GM12878 (cell line): ENCODE data around the gene FAR2. TPM values are rescaled to one million over a fixed set of nuclear protein-coding genes. Genes with fewer than 3 reads are reported as not detected.

Experiments
- ATAC-seq: fragments of 200-7000 bp; cut with Tn5 transposase; 3 replicates; pipeline ENCODE4 v1.9.1; 2020; ENCODE audit warnings: mild to moderate bottlenecking, moderate library complexity
- BruUV-seq: library from RNA; stranded (reverse); fragments of 400-500 nt; replicated peaks from 2 replicates; lab custom pipeline; 2021; lab: Mats Ljungman, UMichigan
- CTCF ChIA-PET: fragments of 300-600 bp; sonication (Branson Sonifier 250); formaldehyde crosslinking; extraction: SDS; loops from one replicate; lab custom pipeline; 2021; ENCODE audit warnings: inconsistent platforms; lab: Yijun Ruan, JAX
- POLR2A ChIA-PET: fragments of 350-600 bp; formaldehyde crosslinking; extraction: SDS; loops from one replicate; lab custom pipeline; 2021; ENCODE audit warnings: inconsistent platforms; lab: Charles Lee
- RAD21 ChIA-PET: fragments of 300-600 bp; sonication (Branson Sonifier 250); formaldehyde crosslinking; loops from one replicate; lab custom pipeline; 2023; ENCODE audit warnings: antibody characterized with exemption; ENCODE audit not compliant: unreplicated experiment; lab: Charles Lee
- SMC1A ChIA-PET: fragments of 300-600 bp; sonication (Branson Sonifier 250); formaldehyde crosslinking; loops from one replicate; lab custom pipeline; 2023; ENCODE audit not compliant: unreplicated experiment, uncharacterized antibody; lab: Charles Lee
- DNase-seq: peaks from one replicate; pipeline ENCODE4 v3.0.0-alpha.2; 2011; ENCODE audit warnings: low read depth, low spot score
- FAIRE-seq: peaks from 3 replicates; lab custom pipeline; 2011; peaks lifted over from hg19 to GRCh38; lab: Jason Lieb, UNC
- H2AFZ ChIP-seq: 2 replicates; pipeline ENCODE4 v1.6.0; 2011; ENCODE audit warnings: low read depth, low read length, control low read depth; ENCODE audit not compliant: control insufficient read depth
- H3K27ac ChIP-seq: 2 replicates; pipeline ENCODE4 v1.5.1; 2011; ENCODE audit warnings: control low read depth; ENCODE audit not compliant: control insufficient read depth, insufficient read depth
- H3K27me3 ChIP-seq, 2 experiments: replicated peaks in 1 of 2; 2 replicates each; pipeline versions ENCODE4 v1.6.0 to v1.6.1; 2011; ENCODE audit warnings: low read length in 1 of 2; ENCODE audit not compliant: control insufficient read depth in 2 of 2, insufficient read depth in 2 of 2
- H3K36me3 ChIP-seq, 2 experiments: 2 replicates each; pipeline ENCODE4 v1.5.1; 2011; ENCODE audit warnings: low read length in 1 of 2; ENCODE audit not compliant: control insufficient read depth in 2 of 2, insufficient read depth in 2 of 2
- H3K4me1 ChIP-seq: 2 replicates; pipeline ENCODE4 v1.6.1; 2011; ENCODE audit warnings: mild to moderate bottlenecking, low read length, moderate library complexity, mixed read lengths; ENCODE audit not compliant: control insufficient read depth, insufficient read depth
- H3K4me2 ChIP-seq: 2 replicates; pipeline ENCODE4 v1.6.0; 2011; ENCODE audit warnings: control low read depth; ENCODE audit not compliant: control insufficient read depth, insufficient read depth
- H3K4me3 ChIP-seq: fragments of 200-600 bp; sonication (generic); 2 replicates; pipeline ENCODE4 v1.5.1; 2016
- H3K79me2 ChIP-seq: 2 replicates; pipeline ENCODE4 v1.6.0; 2011; ENCODE audit warnings: low read length; ENCODE audit not compliant: control insufficient read depth, insufficient read depth
- H3K9ac ChIP-seq: 2 replicates; pipeline ENCODE4 v1.8.0; 2011; ENCODE audit warnings: low read length, control low read depth, mixed read lengths; ENCODE audit not compliant: control insufficient read depth, insufficient read depth
- H3K9me3 ChIP-seq: replicated peaks from 3 replicates; pipeline ENCODE4 v1.5.1; 2011; ENCODE audit warnings: mild to moderate bottlenecking, low read length; ENCODE audit not compliant: control insufficient read depth, insufficient read depth
- H4K20me1 ChIP-seq: 2 replicates; pipeline ENCODE4 v1.6.0; 2011; ENCODE audit not compliant: control insufficient read depth, insufficient read depth
- ATF7 ChIP-seq: fragments of 450-650 bp; IDR thresholded peaks from 2 replicates; pipeline ENCODE4 v1.6.1; 2016; ENCODE audit warnings: low read depth, mild to moderate bottlenecking
- BACH1 ChIP-seq: fragments of 450-650 bp; IDR thresholded peaks from 2 replicates; pipeline ENCODE4 v1.6.1; 2017; ENCODE audit warnings: mild to moderate bottlenecking, borderline replicate concordance
- CHD2 ChIP-seq: IDR thresholded peaks from 2 replicates; pipeline ENCODE4 v1.6.1; 2011; ENCODE audit warnings: low read depth, low read length, improper control_type of control experiment, borderline replicate concordance
- CREB1 ChIP-seq: IDR thresholded peaks from 2 replicates; pipeline ENCODE4 v1.6.1; 2012; ENCODE audit warnings: low read depth, mild to moderate bottlenecking, inconsistent platforms
- GABPA ChIP-seq: IDR thresholded peaks from 2 replicates; pipeline ENCODE4 v1.6.1; 2014; ENCODE audit warnings: antibody characterized with exemption, low read depth, mild to moderate bottlenecking, inconsistent platforms
- IKZF2 ChIP-seq, 2 experiments: fragments of 450-650 bp; IDR thresholded peaks; 2 replicates each; pipeline ENCODE4 v1.6.1; 2017; ENCODE audit warnings: mild to moderate bottlenecking in 2 of 2, moderate library complexity in 2 of 2
- LARP7 ChIP-seq: fragments of 450-650 bp; IDR thresholded peaks from 2 replicates; pipeline ENCODE4 v1.6.1; 2017; ENCODE audit warnings: mild to moderate bottlenecking
- RAD21 ChIP-seq: IDR thresholded peaks from 2 replicates; pipeline ENCODE4 v1.6.1; 2011; ENCODE audit warnings: mild to moderate bottlenecking, low read depth, low read length, moderate library complexity; ENCODE audit not compliant: insufficient read depth
- RBBP5 ChIP-seq: fragments of 200-600 bp; sonication (generic); conservative IDR thresholded peaks from 2 replicates; pipeline ENCODE4 v1.6.1; 2016
- WGBS: methylation state at CpG from one replicate; pipeline ENCODE4 v1.1.6; 2016; ENCODE audit warnings: low lambda C conversion rate; ENCODE audit not compliant: insufficient replicate concordance, insufficient coverage; ENCODE audit errors: missing lambda C conversion rate; 5-methylcytosine and 5-hydroxymethylcytosine counted together
- in situ Hi-C: fragments of 300-500 bp; cut with MboI; formaldehyde crosslinking; loops from 9 replicates; pipeline ENCODE4 v1.14.3; 2018; ENCODE audit warnings: mixed read lengths
- intact Hi-C: fragments of 100-400 bp; cut with micrococcal nuclease; formaldehyde crosslinking; loops from one replicate; pipeline ENCODE4 v1.14.2; 2022; ENCODE audit not compliant: unreplicated experiment
- polyA plus RNA-seq, 11 experiments: library from polyadenylated mRNA; depleted of rRNA in 4 of 11; unstranded in 6 of 11; stranded (reverse) in 5 of 11; fragments of >200 nt; fragmentation: Nextera tagmentation in 4 of 11; fragmentation: Illumina TruSeq in 1 of 11; extraction: Ambion mirVana in 4 of 11; extraction: Trizol in 1 of 11; gene quantifications; 1 replicate in 1 of 11; 2 replicates in 10 of 11; pipeline versions ENCODE4 v1.2.1 to v1.2.3, GENCODE V29; 2011 to 2016; ENCODE audit warnings: inconsistent platforms in 2 of 11, missing spikeins in 2 of 11, low read depth in 1 of 11
- total RNA-seq, 4 experiments: library from RNA; depleted of rRNA in 3 of 4; stranded (reverse); fragments of >200 nt in 3 of 4; fragmentation: Illumina TruSeq in 1 of 4; extraction: Trizol in 1 of 4; gene quantifications; 2 replicates each; pipeline versions ENCODE4 v1.2.1 to v1.2.3, GENCODE V29; 2013 to 2021
- TF ChIP-seq, protein P1 (sequence below): fragments of 450-650 bp; IDR thresholded peaks from 2 replicates; pipeline ENCODE4 v1.6.1; 2017; ENCODE audit warnings: mild to moderate bottlenecking, moderate library complexity
- TF ChIP-seq, protein P2 (sequence below): fragments of 450-650 bp; IDR thresholded peaks from 2 replicates; pipeline ENCODE4 v1.6.1; 2016; ENCODE audit warnings: mild to moderate bottlenecking

The FAR2 gene
- total and polyA plus RNA-seq, 10 of the 15 experiments (the other 5 are each of a cell fraction or from before 2014, with no cell fraction given) = 0.50 to 1.1 (median 0.65) TPM

DNA sequence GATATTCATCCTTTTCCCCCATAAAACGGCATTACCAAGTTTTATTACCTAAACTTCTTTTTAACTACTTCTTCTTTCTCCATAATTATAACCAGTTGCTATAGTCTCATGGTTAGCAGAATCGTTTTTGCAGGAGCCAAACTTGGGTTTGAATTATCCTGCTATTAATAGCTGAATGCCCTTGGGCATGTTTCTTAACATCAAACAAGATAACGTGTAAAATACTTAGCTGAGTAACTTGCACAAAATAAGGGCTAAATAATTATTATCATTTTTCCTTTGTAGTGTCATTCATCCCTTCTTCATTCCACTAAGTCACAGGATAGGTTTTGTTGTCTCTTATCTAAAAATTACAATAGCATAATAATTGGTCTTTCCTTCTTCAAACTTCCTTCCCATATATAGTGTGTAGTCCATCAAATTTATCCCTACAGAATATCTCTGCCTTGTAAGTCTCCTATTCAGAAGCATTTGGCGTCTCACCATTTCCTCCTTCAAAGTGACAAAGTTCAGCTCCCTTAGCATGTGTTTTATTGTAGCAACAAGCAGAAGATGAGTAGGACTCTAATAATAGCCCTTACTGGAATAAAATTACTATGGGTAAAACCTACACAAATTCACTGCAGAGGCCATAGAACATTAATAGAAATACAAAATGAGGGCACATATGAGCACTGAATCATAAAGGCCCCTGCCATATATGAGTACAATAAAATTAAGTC, 63.8 kb downstream of the FAR2 start (continued):
- TF ChIP-seq, protein P1, sequence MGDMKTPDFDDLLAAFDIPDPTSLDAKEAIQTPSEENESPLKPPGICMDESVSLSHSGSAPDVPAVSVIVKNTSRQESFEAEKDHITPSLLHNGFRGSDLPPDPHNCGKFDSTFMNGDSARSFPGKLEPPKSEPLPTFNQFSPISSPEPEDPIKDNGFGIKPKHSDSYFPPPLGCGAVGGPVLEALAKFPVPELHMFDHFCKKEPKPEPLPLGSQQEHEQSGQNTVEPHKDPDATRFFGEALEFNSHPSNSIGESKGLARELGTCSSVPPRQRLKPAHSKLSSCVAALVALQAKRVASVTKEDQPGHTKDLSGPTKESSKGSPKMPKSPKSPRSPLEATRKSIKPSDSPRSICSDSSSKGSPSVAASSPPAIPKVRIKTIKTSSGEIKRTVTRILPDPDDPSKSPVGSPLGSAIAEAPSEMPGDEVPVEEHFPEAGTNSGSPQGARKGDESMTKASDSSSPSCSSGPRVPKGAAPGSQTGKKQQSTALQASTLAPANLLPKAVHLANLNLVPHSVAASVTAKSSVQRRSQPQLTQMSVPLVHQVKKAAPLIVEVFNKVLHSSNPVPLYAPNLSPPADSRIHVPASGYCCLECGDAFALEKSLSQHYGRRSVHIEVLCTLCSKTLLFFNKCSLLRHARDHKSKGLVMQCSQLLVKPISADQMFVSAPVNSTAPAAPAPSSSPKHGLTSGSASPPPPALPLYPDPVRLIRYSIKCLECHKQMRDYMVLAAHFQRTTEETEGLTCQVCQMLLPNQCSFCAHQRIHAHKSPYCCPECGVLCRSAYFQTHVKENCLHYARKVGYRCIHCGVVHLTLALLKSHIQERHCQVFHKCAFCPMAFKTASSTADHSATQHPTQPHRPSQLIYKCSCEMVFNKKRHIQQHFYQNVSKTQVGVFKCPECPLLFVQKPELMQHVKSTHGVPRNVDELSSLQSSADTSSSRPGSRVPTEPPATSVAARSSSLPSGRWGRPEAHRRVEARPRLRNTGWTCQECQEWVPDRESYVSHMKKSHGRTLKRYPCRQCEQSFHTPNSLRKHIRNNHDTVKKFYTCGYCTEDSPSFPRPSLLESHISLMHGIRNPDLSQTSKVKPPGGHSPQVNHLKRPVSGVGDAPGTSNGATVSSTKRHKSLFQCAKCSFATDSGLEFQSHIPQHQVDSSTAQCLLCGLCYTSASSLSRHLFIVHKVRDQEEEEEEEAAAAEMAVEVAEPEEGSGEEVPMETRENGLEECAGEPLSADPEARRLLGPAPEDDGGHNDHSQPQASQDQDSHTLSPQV = no peak
- TF ChIP-seq BACH1 = no peak
- no peak for TF ChIP-seq RAD21
- no peak for TF ChIP-seq IKZF2 (IDR thresholded peaks at IDR 0.05)
- no peak for TF ChIP-seq LARP7

DNA sequence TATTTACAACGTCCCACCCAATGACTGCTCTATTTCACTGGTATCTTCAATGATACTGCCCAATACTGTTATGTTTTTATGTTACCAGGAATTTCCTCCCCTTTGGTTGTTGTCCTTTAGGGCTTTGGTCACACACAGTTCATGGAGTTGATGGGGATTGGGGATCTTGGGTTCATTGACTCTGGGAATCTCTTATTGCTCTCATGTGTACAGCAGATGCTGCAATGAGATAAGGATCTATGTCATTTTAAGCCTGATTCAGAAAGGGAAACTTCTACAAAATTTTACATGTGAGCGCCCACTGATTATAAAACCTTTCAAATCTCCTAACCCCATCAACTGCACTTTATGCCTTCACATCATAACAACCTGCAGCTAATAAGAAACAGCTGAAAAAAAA, 67.2 kb downstream of the FAR2 start:
- Histone ChIP-seq H3K4me2 (no peak overlapping the region), H3K4me1 (no peaks in the 10 kb centered on the region), H3K79me2 (no peaks in the 10 kb centered on the region), H2AFZ (no peak overlapping the region), H3K27ac (no peak overlapping the region), H3K4me3 (no peak overlapping the region), H4K20me1 (no peaks in the 10 kb centered on the region)
- 0% methylated on average over 2 of the region's 2 CpGs for WGBS
- in situ Hi-C loops = no loop called here
- ATAC-seq = no peak
- no peak for DNase-seq
- TF ChIP-seq CREB1 = no peak
- TF ChIP-seq ATF7 = no peak
- no peak for TF ChIP-seq RBBP5
- TF ChIP-seq, protein P2, sequence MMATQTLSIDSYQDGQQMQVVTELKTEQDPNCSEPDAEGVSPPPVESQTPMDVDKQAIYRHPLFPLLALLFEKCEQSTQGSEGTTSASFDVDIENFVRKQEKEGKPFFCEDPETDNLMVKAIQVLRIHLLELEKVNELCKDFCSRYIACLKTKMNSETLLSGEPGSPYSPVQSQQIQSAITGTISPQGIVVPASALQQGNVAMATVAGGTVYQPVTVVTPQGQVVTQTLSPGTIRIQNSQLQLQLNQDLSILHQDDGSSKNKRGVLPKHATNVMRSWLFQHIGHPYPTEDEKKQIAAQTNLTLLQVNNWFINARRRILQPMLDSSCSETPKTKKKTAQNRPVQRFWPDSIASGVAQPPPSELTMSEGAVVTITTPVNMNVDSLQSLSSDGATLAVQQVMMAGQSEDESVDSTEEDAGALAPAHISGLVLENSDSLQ = no peak
- TF ChIP-seq CHD2 = no peak
- TF ChIP-seq GABPA = no peak
- TF ChIP-seq, all 136 proteins: peak for 0
- CTCF ChIA-PET = interaction anchor here (1.3 kb wide), 1 partner anchor 19 kb away, joined by 4 read pairs; no protein-coding TSS in a partner anchor
- POLR2A ChIA-PET = no interaction called here
- RAD21 ChIA-PET = interaction anchor here (3.1 kb wide), 1 partner anchor 26 kb away, joined by 11 read pairs; no protein-coding TSS in a partner anchor
- FAIRE-seq = no peak
- no TSS peak for BruUV-seq
- intact Hi-C loops = no loop called here
- Histone ChIP-seq H3K36me3 (no peaks in the 10 kb centered on the region), H3K9ac (no peak overlapping the region), H3K9me3 (no peaks in the 10 kb centered on the region; the same call in 2 of the 3 replicates), H3K27me3 (no peaks in the 10 kb centered on the region; a peak in 1 of 4 replicates)
- SMC1A ChIA-PET = interaction anchor here (1.8 kb wide), 1 partner anchor 27 kb away, joined by 4 read pairs; no protein-coding TSS in a partner anchor
